ENCODE data around the gene PTPRN.

DNA sequence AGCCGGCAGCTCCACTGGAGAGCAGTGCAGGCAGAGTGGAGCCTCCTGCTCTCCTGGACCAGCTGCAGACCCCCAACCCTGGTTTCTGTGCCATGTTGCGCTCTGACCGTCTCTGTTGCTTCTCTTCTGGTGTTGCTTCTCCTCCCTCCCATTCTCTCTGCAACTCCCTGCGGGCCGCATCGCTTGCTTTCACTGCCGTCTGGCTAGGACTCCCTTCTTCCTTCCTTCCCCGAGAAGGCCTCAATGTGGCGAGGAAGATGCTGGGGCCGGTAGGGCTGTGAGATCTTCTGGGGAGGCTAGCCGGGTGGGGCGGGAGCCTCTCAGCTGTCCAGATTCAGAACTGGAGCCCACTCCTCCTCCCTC, 23.8 kb downstream of the PTPRN start:
- TF ChIP-seq MAX (IDR thresholded peaks at IDR 0.05) = no peak
- TF ChIP-seq CTCF (IDR thresholded peaks at IDR 0.05 in 2 of 3, conservative IDR thresholded peaks at IDR 0.05 in 1 of 3; ENCODE audit: borderline replicate concordance in 1 of 3, insufficient read depth in 1 of 3, low read depth in 2 of 3, low read length in 2 of 3) = no peak
- no peak for TF ChIP-seq POLR2A (IDR thresholded peaks at IDR 0.05; ENCODE audit: borderline replicate concordance, extremely low read depth, insufficient read depth, insufficient read length)
- TF ChIP-seq EZH2phosphoT487 (IDR thresholded peaks at IDR 0.05; ENCODE audit: borderline replicate concordance) = no peak
- no peak for TF ChIP-seq YY1 (IDR thresholded peaks at IDR 0.05; ENCODE audit: extremely low read depth, insufficient replicate concordance, low read depth, low read length)
- TF ChIP-seq POLR2AphosphoS5 (IDR thresholded peaks at IDR 0.05; ENCODE audit: low read depth, low read length) = no peak
- no peak for TF ChIP-seq CEBPB (IDR thresholded peaks at IDR 0.05; ENCODE audit: low read depth)
- TF ChIP-seq SP1 (IDR thresholded peaks at IDR 0.05; ENCODE audit: low read depth) = no peak
- no peak for TF ChIP-seq JUND (IDR thresholded peaks at IDR 0.05)
- TF ChIP-seq ZFX (IDR thresholded peaks at IDR 0.05) = no peak
- no peak for TF ChIP-seq TCF7L2 (IDR thresholded peaks at IDR 0.05; ENCODE audit: borderline replicate concordance, extremely low read depth, insufficient read depth, insufficient read length)
- TF ChIP-seq FOSL1 (IDR thresholded peaks at IDR 0.05; ENCODE audit: low read depth) = no peak
- TF ChIP-seq, protein P1, sequence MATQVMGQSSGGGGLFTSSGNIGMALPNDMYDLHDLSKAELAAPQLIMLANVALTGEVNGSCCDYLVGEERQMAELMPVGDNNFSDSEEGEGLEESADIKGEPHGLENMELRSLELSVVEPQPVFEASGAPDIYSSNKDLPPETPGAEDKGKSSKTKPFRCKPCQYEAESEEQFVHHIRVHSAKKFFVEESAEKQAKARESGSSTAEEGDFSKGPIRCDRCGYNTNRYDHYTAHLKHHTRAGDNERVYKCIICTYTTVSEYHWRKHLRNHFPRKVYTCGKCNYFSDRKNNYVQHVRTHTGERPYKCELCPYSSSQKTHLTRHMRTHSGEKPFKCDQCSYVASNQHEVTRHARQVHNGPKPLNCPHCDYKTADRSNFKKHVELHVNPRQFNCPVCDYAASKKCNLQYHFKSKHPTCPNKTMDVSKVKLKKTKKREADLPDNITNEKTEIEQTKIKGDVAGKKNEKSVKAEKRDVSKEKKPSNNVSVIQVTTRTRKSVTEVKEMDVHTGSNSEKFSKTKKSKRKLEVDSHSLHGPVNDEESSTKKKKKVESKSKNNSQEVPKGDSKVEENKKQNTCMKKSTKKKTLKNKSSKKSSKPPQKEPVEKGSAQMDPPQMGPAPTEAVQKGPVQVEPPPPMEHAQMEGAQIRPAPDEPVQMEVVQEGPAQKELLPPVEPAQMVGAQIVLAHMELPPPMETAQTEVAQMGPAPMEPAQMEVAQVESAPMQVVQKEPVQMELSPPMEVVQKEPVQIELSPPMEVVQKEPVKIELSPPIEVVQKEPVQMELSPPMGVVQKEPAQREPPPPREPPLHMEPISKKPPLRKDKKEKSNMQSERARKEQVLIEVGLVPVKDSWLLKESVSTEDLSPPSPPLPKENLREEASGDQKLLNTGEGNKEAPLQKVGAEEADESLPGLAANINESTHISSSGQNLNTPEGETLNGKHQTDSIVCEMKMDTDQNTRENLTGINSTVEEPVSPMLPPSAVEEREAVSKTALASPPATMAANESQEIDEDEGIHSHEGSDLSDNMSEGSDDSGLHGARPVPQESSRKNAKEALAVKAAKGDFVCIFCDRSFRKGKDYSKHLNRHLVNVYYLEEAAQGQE (IDR thresholded peaks at IDR 0.05; ENCODE audit: low read depth) = no peak
- no peak for TF ChIP-seq SIN3A (IDR thresholded peaks at IDR 0.05; ENCODE audit: low read depth)

All from HCT116 (cell line).